ENCODE data around the gene THOC7.

GRCh38 chr3:63830526-63830925 lies 33.1 kb downstream of the THOC7 start:
- TF ChIP-seq, protein P1, sequence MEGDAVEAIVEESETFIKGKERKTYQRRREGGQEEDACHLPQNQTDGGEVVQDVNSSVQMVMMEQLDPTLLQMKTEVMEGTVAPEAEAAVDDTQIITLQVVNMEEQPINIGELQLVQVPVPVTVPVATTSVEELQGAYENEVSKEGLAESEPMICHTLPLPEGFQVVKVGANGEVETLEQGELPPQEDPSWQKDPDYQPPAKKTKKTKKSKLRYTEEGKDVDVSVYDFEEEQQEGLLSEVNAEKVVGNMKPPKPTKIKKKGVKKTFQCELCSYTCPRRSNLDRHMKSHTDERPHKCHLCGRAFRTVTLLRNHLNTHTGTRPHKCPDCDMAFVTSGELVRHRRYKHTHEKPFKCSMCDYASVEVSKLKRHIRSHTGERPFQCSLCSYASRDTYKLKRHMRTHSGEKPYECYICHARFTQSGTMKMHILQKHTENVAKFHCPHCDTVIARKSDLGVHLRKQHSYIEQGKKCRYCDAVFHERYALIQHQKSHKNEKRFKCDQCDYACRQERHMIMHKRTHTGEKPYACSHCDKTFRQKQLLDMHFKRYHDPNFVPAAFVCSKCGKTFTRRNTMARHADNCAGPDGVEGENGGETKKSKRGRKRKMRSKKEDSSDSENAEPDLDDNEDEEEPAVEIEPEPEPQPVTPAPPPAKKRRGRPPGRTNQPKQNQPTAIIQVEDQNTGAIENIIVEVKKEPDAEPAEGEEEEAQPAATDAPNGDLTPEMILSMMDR (IDR thresholded peaks at IDR 0.05): no peak
- TF ChIP-seq POLR2A (IDR thresholded peaks at IDR 0.05): no peak

All from Peyer's patch (tissue), 4 donors.